Neural progenitor cell (in vitro differentiated cells): ENCODE results near the gene ZGPAT. TPM values are rescaled to one million over a fixed set of nuclear protein-coding genes. Genes with fewer than 3 reads are reported as not detected.

Experiments
- DNase-seq: peaks from one replicate; pipeline ENCODE4 v3.0.0-alpha.2; 2016; ENCODE audit warnings: low spot score
- H2AFZ ChIP-seq: fragments of 200-600 bp; sonication (generic); replicated peaks from 2 replicates; pipeline ENCODE4 v1.6.1; 2016; ENCODE audit warnings: antibody characterized with exemption
- H3F3A ChIP-seq: fragments of 200-600 bp; sonication (generic); 2 replicates; pipeline ENCODE4 v1.6.1; 2016; ENCODE audit warnings: antibody characterized with exemption, low read depth
- H3K27ac ChIP-seq: fragments of 200-600 bp; sonication (generic); 2 replicates; pipeline ENCODE4 v1.5.1; 2016; ENCODE audit warnings: mild to moderate bottlenecking
- H3K27me3 ChIP-seq: fragments of 200-600 bp; sonication (generic); 2 replicates; pipeline ENCODE4 v1.6.1; 2016; ENCODE audit warnings: mild to moderate bottlenecking, moderate library complexity
- H3K36me3 ChIP-seq: fragments of 200-600 bp; sonication (generic); 2 replicates; pipeline ENCODE4 v1.5.1; 2016
- H3K4me1 ChIP-seq: fragments of 200-600 bp; sonication (generic); 2 replicates; pipeline ENCODE4 v1.6.1; 2016; ENCODE audit warnings: mixed run types
- H3K4me2 ChIP-seq: fragments of 200-600 bp; sonication (generic); 2 replicates; pipeline ENCODE4 v1.6.1; 2016
- H3K4me3 ChIP-seq: fragments of 200-600 bp; sonication (generic); 2 replicates; pipeline ENCODE4 v1.5.1; 2016
- H3K79me2 ChIP-seq: fragments of 200-600 bp; sonication (generic); 2 replicates; pipeline ENCODE4 v1.6.1; 2016; ENCODE audit warnings: low read depth
- H3K9ac ChIP-seq: fragments of 200-600 bp; sonication (generic); 2 replicates; pipeline ENCODE4 v1.6.1; 2016
- H3K9me3 ChIP-seq: fragments of 200-600 bp; sonication (generic); 2 replicates; pipeline ENCODE4 v1.5.1; 2016; ENCODE audit warnings: low read depth
- H4K20me1 ChIP-seq: fragments of 200-600 bp; sonication (generic); 2 replicates; pipeline ENCODE4 v1.6.1; 2016; ENCODE audit warnings: low read depth
- H3K27ac Mint-ChIP-seq: 3 replicates; pipeline ENCODE4 v1.8.0; 2021; ENCODE audit warnings: mixed read lengths
- H3K27me3 Mint-ChIP-seq: 2 replicates; pipeline ENCODE4 v1.8.0; 2022; ENCODE audit warnings: low read depth, mild to moderate bottlenecking, inconsistent platforms, moderate library complexity, mixed read lengths; ENCODE audit not compliant: insufficient read depth
- H3K36me3 Mint-ChIP-seq: 3 replicates; pipeline ENCODE4 v1.8.0; 2021; ENCODE audit warnings: mixed read lengths
- H3K4me1 Mint-ChIP-seq: 3 replicates; pipeline ENCODE4 v1.8.0; 2021; ENCODE audit warnings: mixed read lengths
- H3K4me3 Mint-ChIP-seq: 3 replicates; pipeline ENCODE4 v1.8.0; 2021; ENCODE audit warnings: mild to moderate bottlenecking, moderate library complexity, mixed read lengths
- H3K9me3 Mint-ChIP-seq: 3 replicates; pipeline ENCODE4 v1.8.0; 2020; ENCODE audit warnings: mixed read lengths
- EZH2 ChIP-seq: fragments of 200-600 bp; sonication (generic); IDR thresholded peaks from 2 replicates; pipeline ENCODE4 v1.6.1; 2017; ENCODE audit warnings: antibody characterized with exemption, mild to moderate bottlenecking, moderate library complexity
- EZH2phosphoT487 ChIP-seq: fragments of 200-600 bp; sonication (generic); IDR thresholded peaks from 2 replicates; pipeline ENCODE4 v1.6.1; 2017; ENCODE audit warnings: antibody characterized with exemption
- total RNA-seq: library from RNA; depleted of rRNA; stranded (reverse); fragments of >200 nt; gene quantifications from 2 replicates; pipeline ENCODE4 v1.2.3, GENCODE V29; 2015; ENCODE audit warnings: low replicate concordance
- TF ChIP-seq, protein P1 (sequence below): fragments of 200-600 bp; sonication (generic); IDR thresholded peaks from 2 replicates; pipeline ENCODE4 v1.5.1; 2017; ENCODE audit warnings: antibody characterized with exemption, mild to moderate bottlenecking

The ZGPAT gene
- total RNA-seq, 1 donor from 2014 or later: 8.2 TPM

DNA sequence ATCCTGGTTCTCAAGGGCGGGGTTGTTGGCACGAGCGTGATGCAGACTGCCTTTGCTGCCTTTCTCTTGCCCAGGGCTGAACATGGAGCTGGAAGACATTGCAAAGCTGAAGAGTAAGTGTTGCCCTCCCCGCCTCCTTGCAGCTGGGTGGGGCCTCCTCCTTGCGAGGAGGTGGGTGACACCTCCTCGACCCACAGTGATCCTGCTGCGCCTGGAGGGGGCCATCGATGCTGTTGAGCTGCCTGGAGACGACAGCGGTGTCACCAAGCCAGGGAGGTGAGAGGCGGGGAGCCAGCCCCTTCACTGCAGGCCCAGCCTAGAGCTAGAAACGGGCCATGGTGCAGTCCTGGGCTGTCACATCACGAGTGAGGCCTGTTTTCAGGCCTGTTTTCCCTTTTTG lies 29.8 kb upstream of the ZGPAT start:
- Histone ChIP-seq H2AFZ (no peak overlapping the region), H4K20me1 (no peaks in the 10 kb centered on the region), H3K4me2 (no peak overlapping the region), H3K27me3 (no peaks in the 10 kb centered on the region), H3K79me2 (no peaks in the 10 kb centered on the region), H3K36me3 (no peaks in the 10 kb centered on the region), H3K9me3 (no peaks in the 10 kb centered on the region), H3F3A (no peaks in the 10 kb centered on the region), H3K4me1 (no peaks in the 10 kb centered on the region), H3K4me3 (no peak overlapping the region), H3K27ac (no peak overlapping the region), H3K9ac (no peak overlapping the region)
- no peak for TF ChIP-seq EZH2
- TF ChIP-seq, protein P1, sequence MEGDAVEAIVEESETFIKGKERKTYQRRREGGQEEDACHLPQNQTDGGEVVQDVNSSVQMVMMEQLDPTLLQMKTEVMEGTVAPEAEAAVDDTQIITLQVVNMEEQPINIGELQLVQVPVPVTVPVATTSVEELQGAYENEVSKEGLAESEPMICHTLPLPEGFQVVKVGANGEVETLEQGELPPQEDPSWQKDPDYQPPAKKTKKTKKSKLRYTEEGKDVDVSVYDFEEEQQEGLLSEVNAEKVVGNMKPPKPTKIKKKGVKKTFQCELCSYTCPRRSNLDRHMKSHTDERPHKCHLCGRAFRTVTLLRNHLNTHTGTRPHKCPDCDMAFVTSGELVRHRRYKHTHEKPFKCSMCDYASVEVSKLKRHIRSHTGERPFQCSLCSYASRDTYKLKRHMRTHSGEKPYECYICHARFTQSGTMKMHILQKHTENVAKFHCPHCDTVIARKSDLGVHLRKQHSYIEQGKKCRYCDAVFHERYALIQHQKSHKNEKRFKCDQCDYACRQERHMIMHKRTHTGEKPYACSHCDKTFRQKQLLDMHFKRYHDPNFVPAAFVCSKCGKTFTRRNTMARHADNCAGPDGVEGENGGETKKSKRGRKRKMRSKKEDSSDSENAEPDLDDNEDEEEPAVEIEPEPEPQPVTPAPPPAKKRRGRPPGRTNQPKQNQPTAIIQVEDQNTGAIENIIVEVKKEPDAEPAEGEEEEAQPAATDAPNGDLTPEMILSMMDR: no peak
- no peak for TF ChIP-seq EZH2phosphoT487
- no peak overlapping the region for H3K4me3 Mint-ChIP-seq
- no peaks in the 10 kb centered on the region for H3K4me1 Mint-ChIP-seq
- H3K36me3 Mint-ChIP-seq: peaks cover 9% of the 10 kb centered on the region
- no peak overlapping the region for H3K27ac Mint-ChIP-seq
- H3K9me3 Mint-ChIP-seq: no peaks in the 10 kb centered on the region
- H3K27me3 Mint-ChIP-seq: peaks cover 5% of the 10 kb centered on the region
- DNase-seq: no peak

DNA sequence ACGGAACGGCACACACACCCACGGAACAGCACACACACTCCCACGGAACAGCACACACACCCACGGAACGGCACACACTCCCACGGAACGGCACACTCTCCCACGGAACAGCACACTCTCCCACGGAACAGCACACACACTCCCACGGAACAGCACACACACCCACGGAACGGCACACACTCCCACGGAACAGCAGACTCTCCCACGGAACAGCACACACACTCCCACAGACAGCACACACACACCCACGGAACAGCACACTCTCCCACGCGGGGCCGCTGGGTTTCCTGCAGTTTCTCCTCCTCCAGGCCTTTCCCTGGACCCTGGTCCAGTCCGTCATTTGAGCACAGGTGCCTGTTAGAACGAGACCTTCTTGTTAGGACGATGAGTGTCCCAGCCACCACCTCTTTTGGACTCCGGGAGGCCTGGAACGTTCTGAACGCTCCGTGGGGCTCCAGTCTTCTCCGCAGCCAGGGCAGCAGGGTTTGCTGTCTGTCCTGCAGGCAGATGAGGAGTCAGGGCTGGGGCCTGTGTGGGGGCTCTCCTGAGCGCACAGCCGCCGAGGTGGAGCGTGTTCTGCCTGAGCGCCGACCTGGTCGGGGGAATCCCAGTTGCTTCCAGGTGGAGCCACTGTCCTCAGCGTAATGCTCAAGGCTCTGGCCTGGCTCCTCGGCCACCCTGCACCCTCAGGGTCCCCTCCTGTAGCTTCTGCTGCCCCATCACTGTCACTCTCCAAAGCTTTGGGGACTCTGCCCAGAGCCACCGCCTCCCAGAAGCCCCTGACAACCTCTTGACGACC lies 29.0 kb upstream of the ZGPAT start:
- H4K20me1 ChIP-seq: no peaks in the 10 kb centered on the region
- Mint-ChIP-seq H3K9me3 (no peaks in the 10 kb centered on the region), H3K36me3 (peaks cover 7% of the 10 kb centered on the region), H3K4me3 (no peak overlapping the region), H3K27me3 (peaks cover 5% of the 10 kb centered on the region), H3K27ac (no peak overlapping the region), H3K4me1 (no peaks in the 10 kb centered on the region)
- H3K4me3 ChIP-seq: no peak overlapping the region
- no peaks in the 10 kb centered on the region for H3K36me3 ChIP-seq
- DNase-seq: no peak
- no peak overlapping the region for H2AFZ ChIP-seq
- H3K79me2 ChIP-seq: no peaks in the 10 kb centered on the region
- no peak overlapping the region for H3K9ac ChIP-seq
- H3F3A ChIP-seq: no peaks in the 10 kb centered on the region
- H3K9me3 ChIP-seq: no peaks in the 10 kb centered on the region
- TF ChIP-seq, protein P1: no peak
- TF ChIP-seq EZH2phosphoT487: no peak
- TF ChIP-seq EZH2: no peak
- no peak overlapping the region for H3K27ac ChIP-seq
- no peaks in the 10 kb centered on the region for H3K4me1 ChIP-seq
- H3K4me2 ChIP-seq: no peak overlapping the region
- H3K27me3 ChIP-seq: no peaks in the 10 kb centered on the region

DNA sequence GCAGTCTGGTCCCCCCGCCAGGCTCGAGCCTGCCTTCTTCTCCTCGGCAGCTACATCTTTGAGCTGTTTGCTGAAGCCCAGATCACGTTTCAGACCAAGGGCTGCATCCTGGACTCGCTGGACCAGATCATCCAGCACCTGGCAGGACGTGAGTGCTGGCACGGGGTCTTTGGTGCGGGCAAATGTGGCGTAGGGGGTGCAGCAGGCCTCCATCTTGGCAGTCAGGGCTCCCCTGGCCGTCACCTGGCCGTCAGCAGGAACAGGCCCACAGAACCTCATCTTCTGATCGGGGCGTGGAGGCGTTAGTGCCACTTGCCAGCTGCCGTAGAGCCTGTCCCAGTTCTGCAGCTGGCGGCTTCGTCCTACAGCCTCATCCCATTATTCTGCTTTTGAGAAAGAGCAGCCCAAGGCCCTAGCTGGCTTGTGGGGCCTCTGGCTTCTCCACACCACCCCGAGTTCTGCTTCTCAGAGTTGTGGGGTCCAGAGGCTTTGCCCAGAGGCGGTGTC lies 28.0 kb upstream of the ZGPAT start:
- Mint-ChIP-seq H3K9me3 (no peaks in the 10 kb centered on the region), H3K27ac (no peak overlapping the region), H3K4me3 (no peak overlapping the region), H3K36me3 (peaks cover 7% of the 10 kb centered on the region), H3K4me1 (no peaks in the 10 kb centered on the region), H3K27me3 (peaks cover 5% of the 10 kb centered on the region)
- no peak for TF ChIP-seq EZH2
- TF ChIP-seq EZH2phosphoT487: no peak
- TF ChIP-seq, protein P1: no peak
- H3K36me3 ChIP-seq: no peaks in the 10 kb centered on the region
- H3K4me2 ChIP-seq: no peak overlapping the region
- H3K79me2 ChIP-seq: no peaks in the 10 kb centered on the region
- no peaks in the 10 kb centered on the region for H4K20me1 ChIP-seq
- DNase-seq: no peak
- H3K27me3 ChIP-seq: no peaks in the 10 kb centered on the region
- H3K9ac ChIP-seq: no peak overlapping the region
- H2AFZ ChIP-seq: no peak overlapping the region
- H3K27ac ChIP-seq: no peak overlapping the region
- H3F3A ChIP-seq: no peaks in the 10 kb centered on the region
- no peaks in the 10 kb centered on the region for H3K9me3 ChIP-seq
- no peak overlapping the region for H3K4me3 ChIP-seq
- no peaks in the 10 kb centered on the region for H3K4me1 ChIP-seq
